H1 (cell line): ENCODE results near the gene RAPGEF1. TPM values are rescaled to one million over a fixed set of nuclear protein-coding genes. Genes with fewer than 3 reads are reported as not detected.

Experiments used
- CTCF ChIA-PET: fragments of 300-600 bp; sonication (Branson Sonifier 250); formaldehyde crosslinking; loops from one replicate; lab custom pipeline; 2021; ENCODE audit not compliant: partially characterized antibody; lab: Charles Lee
- POLR2A ChIA-PET: fragments of 300-600 bp; sonication (Branson Sonifier 250); formaldehyde crosslinking; loops from one replicate; lab custom pipeline; 2021; ENCODE audit warnings: inconsistent platforms; ENCODE audit not compliant: partially characterized antibody; lab: Charles Lee
- DNase-seq, 2 experiments: peaks; one replicate each; pipeline versions ENCODE4 v3.0.0 to v3.0.0-alpha.2; 2010 to 2022; ENCODE audit warnings: low spot score in 2 of 2, low read depth in 1 of 2, mixed read lengths in 1 of 2
- FAIRE-seq: peaks from 2 replicates; lab custom pipeline; 2011; peaks lifted over from hg19 to GRCh38; lab: Jason Lieb, UNC
- H2AFZ ChIP-seq: 2 replicates; pipeline ENCODE4 v1.8.1; 2012; ENCODE audit warnings: low read length, inconsistent platforms
- H2AK5ac ChIP-seq: 2 replicates; pipeline ENCODE4 v1.6.1; 2013; ENCODE audit warnings: low read depth, low read length
- H2BK120ac ChIP-seq: replicated peaks from 2 replicates; pipeline ENCODE3; 2013; ENCODE audit warnings: low read depth, low read length, inconsistent platforms
- H2BK12ac ChIP-seq: 2 replicates; pipeline ENCODE4 v1.6.1; 2013; ENCODE audit warnings: low read depth, low read length
- H2BK15ac ChIP-seq: 2 replicates; pipeline ENCODE4 v1.6.1; 2013; ENCODE audit warnings: low read length
- H2BK20ac ChIP-seq: 2 replicates; pipeline ENCODE4 v1.6.1; 2013; ENCODE audit warnings: low read length
- H2BK5ac ChIP-seq: 2 replicates; pipeline ENCODE4 v1.6.1; 2013; ENCODE audit warnings: low read depth, low read length
- H3K14ac ChIP-seq: 2 replicates; pipeline ENCODE4 v1.6.1; 2013; ENCODE audit warnings: inconsistent platforms; ENCODE audit not compliant: insufficient read length
- H3K18ac ChIP-seq: 2 replicates; pipeline ENCODE4 v1.6.1; 2013; ENCODE audit warnings: low read length; ENCODE audit errors: extremely low read depth
- H3K23ac ChIP-seq: 2 replicates; pipeline ENCODE4 v1.6.1; 2013; ENCODE audit warnings: inconsistent platforms; ENCODE audit not compliant: insufficient read length
- H3K23me2 ChIP-seq: 2 replicates; pipeline ENCODE4 v1.6.1; 2013; ENCODE audit warnings: low read depth, low read length
- H3K27ac ChIP-seq: 2 replicates; pipeline ENCODE4 v1.6.1; 2011; ENCODE audit warnings: low read depth, low read length, inconsistent platforms
- H3K27me3 ChIP-seq, 4 experiments: replicated peaks in 1 of 4; 1 replicate in 1 of 4; 2 replicates in 3 of 4; pipeline versions ENCODE4 v1.6.1 to v1.8.1; 2011 to 2013; ENCODE audit warnings: low read length in 3 of 4, mild to moderate bottlenecking in 3 of 4, inconsistent platforms in 2 of 4, mixed read lengths in 2 of 4, moderate library complexity in 1 of 4; ENCODE audit not compliant: control insufficient read depth in 3 of 4, insufficient read depth in 3 of 4; ENCODE audit errors: extremely low read depth in 1 of 4
- H3K36me3 ChIP-seq, 4 experiments: 2 replicates each; pipeline versions ENCODE4 v1.6.1 to v1.8.1; 2011 to 2013; ENCODE audit warnings: mild to moderate bottlenecking in 4 of 4, low read length in 3 of 4, moderate library complexity in 2 of 4, control low read depth in 1 of 4, inconsistent platforms in 1 of 4; ENCODE audit not compliant: insufficient read depth in 4 of 4, control insufficient read depth in 2 of 4
- H3K4ac ChIP-seq: replicated peaks from 2 replicates; pipeline ENCODE3; 2013; ENCODE audit warnings: low read length, low read depth, mixed read lengths, inconsistent platforms; ENCODE audit not compliant: insufficient read length
- H3K4me1 ChIP-seq, 4 experiments: replicated peaks in 1 of 4; 1 replicate in 1 of 4; 2 replicates in 3 of 4; pipeline versions ENCODE4 v1.6.1 to v1.8.1; 2011 to 2013; ENCODE audit warnings: low read length in 3 of 4, inconsistent platforms in 2 of 4, mixed read lengths in 1 of 4; ENCODE audit not compliant: insufficient read depth in 4 of 4, control insufficient read depth in 3 of 4
- H3K4me2 ChIP-seq, 2 experiments: 2 replicates each; pipeline versions ENCODE4 v1.6.1 to v1.8.1; 2011 to 2013; ENCODE audit warnings: low read depth in 2 of 2, low read length in 2 of 2, control low read depth in 1 of 2, inconsistent platforms in 1 of 2, mild to moderate bottlenecking in 1 of 2; ENCODE audit not compliant: insufficient read depth in 1 of 2
- H3K4me3 ChIP-seq, 4 experiments: fragments of 200-600, 300-600 bp in 1 of 4; sonication (generic), shearing (Covaris generic), sonication (Bioruptor Twin) in 1 of 4; 2 replicates each; pipeline versions ENCODE4 v1.5.1 to v1.8.1; 2011 to 2016; ENCODE audit warnings: low read length in 4 of 4, low read depth in 3 of 4, control low read depth in 2 of 4, inconsistent platforms in 2 of 4, mild to moderate bottlenecking in 2 of 4, mixed read lengths in 1 of 4, moderate library complexity in 1 of 4; ENCODE audit not compliant: insufficient read depth in 2 of 4; ENCODE audit errors: extremely low read depth in 1 of 4
- H3K56ac ChIP-seq: replicated peaks from 2 replicates; pipeline ENCODE3; 2013; ENCODE audit warnings: low read depth, mild to moderate bottlenecking, mixed read lengths, low read length, inconsistent platforms; ENCODE audit not compliant: insufficient read length
- H3K79me1 ChIP-seq: 2 replicates; pipeline ENCODE4 v1.6.1; 2013; ENCODE audit warnings: low read depth, low read length, control low read depth
- H3K79me2 ChIP-seq, 2 experiments: 2 replicates each; pipeline versions ENCODE4 v1.6.1 to v1.8.1; 2012 to 2013; ENCODE audit warnings: low read length in 2 of 2, mild to moderate bottlenecking in 2 of 2, inconsistent platforms in 1 of 2; ENCODE audit not compliant: insufficient read depth in 2 of 2, control insufficient read depth in 1 of 2
- H3K9ac ChIP-seq, 4 experiments: replicated peaks in 1 of 4; 1 replicate in 1 of 4; 2 replicates in 3 of 4; pipeline versions ENCODE4 v1.6.1 to v1.8.1; 2011 to 2013; ENCODE audit warnings: low read depth in 3 of 4, low read length in 3 of 4, control low read depth in 2 of 4, mild to moderate bottlenecking in 2 of 4, moderate library complexity in 2 of 4, inconsistent platforms in 1 of 4; ENCODE audit errors: extremely low read depth in 1 of 4
- H3K9me3 ChIP-seq, 2 experiments: 2 replicates each; pipeline versions ENCODE4 v1.6.1 to v1.8.1; 2012 to 2013; ENCODE audit warnings: mild to moderate bottlenecking in 2 of 2, moderate library complexity in 2 of 2, control low read depth in 1 of 2, inconsistent platforms in 1 of 2, low read depth in 1 of 2, low read length in 1 of 2, mixed read lengths in 1 of 2; ENCODE audit not compliant: insufficient read depth in 2 of 2
- H4K20me1 ChIP-seq, 2 experiments: replicated peaks in 1 of 2; 2 replicates each; pipeline versions ENCODE3 to v1.8.1; 2011 to 2013; ENCODE audit warnings: inconsistent platforms in 2 of 2, low read length in 2 of 2, mild to moderate bottlenecking in 1 of 2; ENCODE audit not compliant: insufficient read depth in 2 of 2, control insufficient read depth in 1 of 2
- H4K5ac ChIP-seq: 2 replicates; pipeline ENCODE4 v1.6.1; 2013; ENCODE audit warnings: low read length, low read depth, mixed read lengths, inconsistent platforms; ENCODE audit not compliant: insufficient read length
- H4K8ac ChIP-seq: 2 replicates; pipeline ENCODE4 v1.8.0; 2013; ENCODE audit warnings: mild to moderate bottlenecking, moderate library complexity, low read length, inconsistent platforms; ENCODE audit not compliant: insufficient read depth; ENCODE audit errors: extremely low read depth
- H4K91ac ChIP-seq: replicated peaks from 2 replicates; pipeline ENCODE3; 2013; ENCODE audit warnings: low read length, mixed read lengths, inconsistent platforms; ENCODE audit not compliant: insufficient read length
- MAFK ChIP-seq: IDR thresholded peaks from 2 replicates; pipeline ENCODE4 v1.6.1; 2012; ENCODE audit warnings: low read depth, mild to moderate bottlenecking, improper control_type of control experiment, low read length
- MAX ChIP-seq: IDR thresholded peaks from 2 replicates; pipeline ENCODE4 v1.6.1; 2012; ENCODE audit warnings: inconsistent platforms
- WGBS, 2 experiments: shearing (Covaris generic) in 1 of 2; methylation state at CpG; one replicate each; pipeline versions ENCODE4 v1.1.6 to v1.1.7; 2013 to 2015; ENCODE audit warnings: low lambda C conversion rate in 2 of 2, mixed read lengths in 2 of 2, inconsistent platforms in 1 of 2, low coverage in 1 of 2, missing lambda C conversion rate in 1 of 2; ENCODE audit not compliant: insufficient replicate concordance in 2 of 2, insufficient coverage in 1 of 2, insufficient read length in 1 of 2; ENCODE audit errors: extremely low coverage in 1 of 2, missing lambda C conversion rate in 1 of 2; 5-methylcytosine and 5-hydroxymethylcytosine counted together
- polyA plus RNA-seq, 7 experiments: library from polyadenylated mRNA; depleted of rRNA in 3 of 7; stranded (reverse) in 5 of 7; unstranded in 2 of 7; fragments of >200 nt in 5 of 7; fragments of 200-250 nt in 2 of 7; gene quantifications; 1 replicate in 5 of 7; 2 replicates in 1 of 7; 4 replicates in 1 of 7; pipeline versions ENCODE4 v1.2.1 to v1.2.3, GENCODE V29; 2011 to 2013; ENCODE audit warnings: missing spikeins in 2 of 7, mixed read lengths in 2 of 7
- total RNA-seq: library from RNA; stranded (reverse); fragmentation: NEBNext Ultra II Directional; extraction: Animal tissue kit (Norgen Biotek cat#: 25700); gene quantifications from 2 replicates; pipeline ENCODE4 v1.2.1, GENCODE V29; 2021
- TF ChIP-seq, protein P1 (sequence below): IDR thresholded peaks from 2 replicates; pipeline ENCODE4 v1.6.1; 2011; ENCODE audit warnings: low read depth, mild to moderate bottlenecking, low read length; ENCODE audit not compliant: insufficient read depth

RAPGEF1 gene
- total and polyA plus RNA-seq, 2 of the 8 experiments (the other 6 are each of a cell fraction or from before 2014, with no cell fraction given), result 29.7 to 78.9 TPM

DNA sequence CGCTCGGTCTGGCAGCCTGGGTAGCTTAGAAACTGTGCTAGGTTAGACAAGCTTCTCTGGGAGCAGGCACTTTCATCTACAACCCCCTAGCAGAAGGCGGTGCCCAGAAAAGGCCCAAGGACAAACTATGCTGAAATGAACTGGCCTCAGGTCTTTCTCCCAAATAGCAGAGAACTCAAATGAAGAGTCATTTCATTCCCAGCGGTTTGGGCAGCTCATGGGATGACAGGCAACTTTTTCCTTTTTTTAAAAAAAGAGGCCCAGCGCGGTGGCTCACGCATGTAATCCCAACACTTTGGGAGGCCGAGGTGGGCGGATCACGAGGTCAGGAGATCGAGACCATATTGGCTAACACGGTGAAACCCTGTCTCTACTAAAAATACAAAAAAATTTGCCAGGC, 2.5 kb downstream of the RAPGEF1 start:
- Histone ChIP-seq H2BK20ac (no peak overlapping the region), H2AFZ (no peak overlapping the region), H3K9ac (no peak overlapping the region), H2BK120ac (no peak overlapping the region), H3K4ac (no peak overlapping the region), H3K4me1 (peaks cover 2 to 10% (median 4%) of the 10 kb centered on the region in 4 experiments; a peak in 5 of 7 replicates), H3K79me2 (peaks cover 5 to 61% of the 10 kb centered on the region in 2 experiments; a peak in 3 of 4 replicates), H2BK12ac (no peak overlapping the region), H2BK5ac (no peak overlapping the region), H3K56ac (peak overlapping the region; percentile 40), H3K79me1 (peaks cover 17% of the 10 kb centered on the region), H3K23me2 (peaks cover 2% of the 10 kb centered on the region; the same call in 1 of the 2 replicates), H3K18ac (no peak overlapping the region; the same call in 1 of the 2 replicates), H3K4me2 (no peak overlapping the region), H4K20me1 (peaks cover 0 to 18% of the 10 kb centered on the region in 2 experiments), H2AK5ac (no peak overlapping the region), H3K23ac (no peak overlapping the region), H3K27me3 (no peaks in the 10 kb centered on the region; a peak in 1 of 7 replicates), H4K8ac (peak overlapping the region; percentile 62; the same call in 1 of the 2 replicates), H4K5ac (no peak overlapping the region), H4K91ac (no peak overlapping the region), H3K36me3 (no peaks in the 10 kb centered on the region), H3K4me3 (no peak overlapping the region), H3K27ac (no peak overlapping the region), H3K9me3 (peaks cover 0 to 7% of the 10 kb centered on the region in 2 experiments; a peak in 1 of 4 replicates), H3K14ac (no peak overlapping the region), H2BK15ac (no peak overlapping the region; the same call in 1 of the 2 replicates)
- CTCF ChIA-PET, result interaction anchor here (0.7 to 1.3 kb wide), 8 partner anchors 10 to 300 kb away, joined by 3 to 6 read pairs (median 3); no protein-coding TSS in a partner anchor
- POLR2A ChIA-PET, result no interaction called here
- DNase-seq (no peak), FAIRE-seq (no peak)
- no peak for TF ChIP-seq MAFK
- TF ChIP-seq, protein P1, sequence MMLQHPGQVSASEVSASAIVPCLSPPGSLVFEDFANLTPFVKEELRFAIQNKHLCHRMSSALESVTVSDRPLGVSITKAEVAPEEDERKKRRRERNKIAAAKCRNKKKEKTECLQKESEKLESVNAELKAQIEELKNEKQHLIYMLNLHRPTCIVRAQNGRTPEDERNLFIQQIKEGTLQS, result no peak
- no peak for TF ChIP-seq MAX
- WGBS, 2 experiments, result 91% methylated on average over 12 of the region's 12 CpGs; no CpG with 5 or more reads in 1 of the 2 experiments
